ENCODE results near the gene CACNA1B.

The CACNA1B gene

GRCh38 chr9:137870432-137870831 lies 7.2 kb upstream of the CACNA1B start:
- no peak overlapping the region for H2BK12ac ChIP-seq (ENCODE audit: low read length in 2 of 2)
- H2BK120ac ChIP-seq (ENCODE audit: low read depth, low read length), result no peak overlapping the region
- H3K4me2 ChIP-seq (ENCODE audit: low read length, poor library complexity, severe bottlenecking), result no peak overlapping the region
- H3K4me1 ChIP-seq (ENCODE audit: control insufficient read depth, insufficient read depth, low read depth, low read length), result no peaks in the 10 kb centered on the region
- no peak overlapping the region for H3K4ac ChIP-seq (ENCODE audit: low read depth in 1 of 2, low read length in 2 of 2)
- no peak for DNase-seq
- no peak overlapping the region for H4K91ac ChIP-seq (ENCODE audit: low read length)
- no peak overlapping the region for H4K8ac ChIP-seq (ENCODE audit: low read length)
- no peak overlapping the region for H3K23ac ChIP-seq (ENCODE audit: low read length in 2 of 2)
- H2BK5ac ChIP-seq (ENCODE audit: low read depth, low read length, poor library complexity, severe bottlenecking), result no peak overlapping the region
- H3K4me3 ChIP-seq (ENCODE audit: insufficient read depth in 1 of 2, low read depth in 1 of 2, low read length in 2 of 2), result no peak overlapping the region
- no peak overlapping the region for H3K18ac ChIP-seq (ENCODE audit: low read depth in 1 of 2, low read length in 2 of 2)
- no peak overlapping the region for H3K9ac ChIP-seq (ENCODE audit: low read length)
- no peaks in the 10 kb centered on the region for H3K36me3 ChIP-seq (ENCODE audit: control insufficient read depth in 1 of 2, insufficient read depth in 2 of 2, low read depth in 1 of 2, low read length in 2 of 2)
- no peaks in the 10 kb centered on the region for H3K79me1 ChIP-seq (replicated peaks; ENCODE audit: low read length, poor library complexity, severe bottlenecking)
- H2AFZ ChIP-seq (ENCODE audit: low read depth, low read length), result no peak overlapping the region
- H3K14ac ChIP-seq (ENCODE audit: low read length in 2 of 2), result no peak overlapping the region
- H2AK5ac ChIP-seq (ENCODE audit: low read length, severe bottlenecking), result no peak overlapping the region
- no peaks in the 10 kb centered on the region for H3K9me3 ChIP-seq (ENCODE audit: control insufficient read depth, low read length)
- peaks cover 0 to 6% of the 10 kb centered on the region in 2 experiments for H3K27me3 ChIP-seq (ENCODE audit: control insufficient read depth in 1 of 2, insufficient read depth in 1 of 2, low read length in 2 of 2)
- no peak overlapping the region for H2BK15ac ChIP-seq (ENCODE audit: low read depth, poor library complexity, severe bottlenecking)
- WGBS, result 88% methylated on average over 3 of the region's 3 CpGs
- no peak overlapping the region for H3K27ac ChIP-seq (ENCODE audit: low read length, poor library complexity, severe bottlenecking)

- H2BK120ac ChIP-seq (ENCODE audit: low read depth, low read length), result no peak overlapping the region
- no peak overlapping the region for H4K91ac ChIP-seq (ENCODE audit: low read length)
- H3K14ac ChIP-seq (ENCODE audit: low read length in 2 of 2), result no peak overlapping the region
- H2BK12ac ChIP-seq (ENCODE audit: low read length in 2 of 2), result no peak overlapping the region
- H3K4me3 ChIP-seq (ENCODE audit: insufficient read depth in 1 of 2, low read depth in 1 of 2, low read length in 2 of 2), result no peak overlapping the region
- H3K4me2 ChIP-seq (ENCODE audit: low read length, poor library complexity, severe bottlenecking), result no peak overlapping the region
- no peak overlapping the region for H3K9ac ChIP-seq (ENCODE audit: low read length)
- H3K9me3 ChIP-seq (ENCODE audit: control insufficient read depth, low read length), result peaks cover 3% of the 10 kb centered on the region
- no peak overlapping the region for H3K18ac ChIP-seq (ENCODE audit: low read depth in 1 of 2, low read length in 2 of 2)
- H2BK5ac ChIP-seq (ENCODE audit: low read depth, low read length, poor library complexity, severe bottlenecking), result no peak overlapping the region
- H3K27me3 ChIP-seq (ENCODE audit: control insufficient read depth in 1 of 2, insufficient read depth in 1 of 2, low read length in 2 of 2), result peaks cover 13 to 23% of the 10 kb centered on the region in 2 experiments
- no peak overlapping the region for H2BK15ac ChIP-seq (ENCODE audit: low read depth, poor library complexity, severe bottlenecking)
- H2AFZ ChIP-seq (ENCODE audit: low read depth, low read length), result no peak overlapping the region
- H4K8ac ChIP-seq (ENCODE audit: low read length), result no peak overlapping the region
- H3K4me1 ChIP-seq (ENCODE audit: control insufficient read depth, insufficient read depth, low read depth, low read length), result no peaks in the 10 kb centered on the region
- WGBS, result 79% methylated on average over 10 of the region's 10 CpGs
- DNase-seq, result no peak
- H3K36me3 ChIP-seq (ENCODE audit: control insufficient read depth in 1 of 2, insufficient read depth in 2 of 2, low read depth in 1 of 2, low read length in 2 of 2), result no peaks in the 10 kb centered on the region
- H3K79me1 ChIP-seq (replicated peaks; ENCODE audit: low read length, poor library complexity, severe bottlenecking), result no peaks in the 10 kb centered on the region
- H3K27ac ChIP-seq (ENCODE audit: low read length, poor library complexity, severe bottlenecking), result no peak overlapping the region
- no peak overlapping the region for H3K23ac ChIP-seq (ENCODE audit: low read length in 2 of 2)
- H3K4ac ChIP-seq (ENCODE audit: low read depth in 1 of 2, low read length in 2 of 2), result no peak overlapping the region
- no peak overlapping the region for H2AK5ac ChIP-seq (ENCODE audit: low read length, severe bottlenecking)
Observed at GRCh38 chr9:137872296-137872695, 5.3 kb upstream of the CACNA1B start.

- Histone ChIP-seq H4K91ac (ENCODE audit: low read length) (no peak overlapping the region), H2AFZ (ENCODE audit: low read depth, low read length) (no peak overlapping the region), H2AK5ac (ENCODE audit: low read length, severe bottlenecking) (no peak overlapping the region), H3K4me2 (ENCODE audit: low read length, poor library complexity, severe bottlenecking) (no peak overlapping the region), H2BK5ac (ENCODE audit: low read depth, low read length, poor library complexity, severe bottlenecking) (no peak overlapping the region), H3K14ac (ENCODE audit: low read length in 2 of 2) (no peak overlapping the region), H3K4me1 (ENCODE audit: control insufficient read depth, insufficient read depth, low read depth, low read length) (peaks cover 3% of the 10 kb centered on the region), H3K4me3 (ENCODE audit: insufficient read depth in 1 of 2, low read depth in 1 of 2, low read length in 2 of 2) (no peak overlapping the region), H3K27me3 (ENCODE audit: control insufficient read depth in 1 of 2, insufficient read depth in 1 of 2, low read length in 2 of 2) (peaks cover 13 to 26% of the 10 kb centered on the region in 2 experiments), H3K4ac (ENCODE audit: low read depth in 1 of 2, low read length in 2 of 2) (no peak overlapping the region), H2BK15ac (ENCODE audit: low read depth, poor library complexity, severe bottlenecking) (no peak overlapping the region), H2BK12ac (ENCODE audit: low read length in 2 of 2) (no peak overlapping the region), H3K27ac (ENCODE audit: low read length, poor library complexity, severe bottlenecking) (no peak overlapping the region), H3K9ac (ENCODE audit: low read length) (no peak overlapping the region), H3K36me3 (ENCODE audit: control insufficient read depth in 1 of 2, insufficient read depth in 2 of 2, low read depth in 1 of 2, low read length in 2 of 2) (no peaks in the 10 kb centered on the region), H3K9me3 (ENCODE audit: control insufficient read depth, low read length) (peaks cover 3% of the 10 kb centered on the region), H3K18ac (ENCODE audit: low read depth in 1 of 2, low read length in 2 of 2) (no peak overlapping the region), H4K8ac (ENCODE audit: low read length) (no peak overlapping the region), H3K79me1 (replicated peaks; ENCODE audit: low read length, poor library complexity, severe bottlenecking) (no peaks in the 10 kb centered on the region), H2BK120ac (ENCODE audit: low read depth, low read length) (no peak overlapping the region), H3K23ac (ENCODE audit: low read length in 2 of 2) (no peak overlapping the region)
- no peak for DNase-seq
- WGBS, result 74% methylated on average over 4 of the region's 8 CpGs
Observed at GRCh38 chr9:137873408-137873807, 4.2 kb upstream of the CACNA1B start.

GRCh38 chr9:137873858-137874362 lies 3.7 kb upstream of the CACNA1B start:
- 79% methylated on average over 9 of the region's 9 CpGs for WGBS

More at GRCh38 chr9:137873858-137874362, 3.7 kb upstream of the CACNA1B start:
- H2BK5ac ChIP-seq (ENCODE audit: low read depth, low read length, poor library complexity, severe bottlenecking), result no peak overlapping the region
- peaks cover 8% of the 10 kb centered on the region for H3K4me1 ChIP-seq (ENCODE audit: control insufficient read depth, insufficient read depth, low read depth, low read length)
- no peak overlapping the region for H3K4me3 ChIP-seq (ENCODE audit: insufficient read depth in 1 of 2, low read depth in 1 of 2, low read length in 2 of 2)
- H4K8ac ChIP-seq (ENCODE audit: low read length), result no peak overlapping the region
- peaks cover 15 to 27% of the 10 kb centered on the region in 2 experiments for H3K27me3 ChIP-seq (ENCODE audit: control insufficient read depth in 1 of 2, insufficient read depth in 1 of 2, low read length in 2 of 2)
- H3K14ac ChIP-seq (ENCODE audit: low read length in 2 of 2), result no peak overlapping the region
- H2BK12ac ChIP-seq (ENCODE audit: low read length in 2 of 2), result no peak overlapping the region
- H3K79me1 ChIP-seq (replicated peaks; ENCODE audit: low read length, poor library complexity, severe bottlenecking), result no peaks in the 10 kb centered on the region
- H2AK5ac ChIP-seq (ENCODE audit: low read length, severe bottlenecking), result no peak overlapping the region
- H2AFZ ChIP-seq (ENCODE audit: low read depth, low read length), result no peak overlapping the region
- DNase-seq, result no peak
- no peaks in the 10 kb centered on the region for H3K36me3 ChIP-seq (ENCODE audit: control insufficient read depth in 1 of 2, insufficient read depth in 2 of 2, low read depth in 1 of 2, low read length in 2 of 2)
- H3K27ac ChIP-seq (ENCODE audit: low read length, poor library complexity, severe bottlenecking), result no peak overlapping the region
- no peak overlapping the region for H4K91ac ChIP-seq (ENCODE audit: low read length)
- no peak overlapping the region for H3K18ac ChIP-seq (ENCODE audit: low read depth in 1 of 2, low read length in 2 of 2)
- no peak overlapping the region for H3K23ac ChIP-seq (ENCODE audit: low read length in 2 of 2)
- no peak overlapping the region for H3K4me2 ChIP-seq (ENCODE audit: low read length, poor library complexity, severe bottlenecking)
- H2BK120ac ChIP-seq (ENCODE audit: low read depth, low read length), result no peak overlapping the region
- no peak overlapping the region for H2BK15ac ChIP-seq (ENCODE audit: low read depth, poor library complexity, severe bottlenecking)
- peaks cover 3% of the 10 kb centered on the region for H3K9me3 ChIP-seq (ENCODE audit: control insufficient read depth, low read length)
- no peak overlapping the region for H3K4ac ChIP-seq (ENCODE audit: low read depth in 1 of 2, low read length in 2 of 2)
- no peak overlapping the region for H3K9ac ChIP-seq (ENCODE audit: low read length)
